GM18951 (cell line): ENCODE measurements around the gene PPIL4.

Experiments
- POLR2A ChIP-seq: IDR thresholded peaks from 4 replicates; pipeline ENCODE4 v1.6.1; 2011; ENCODE audit warnings: mild to moderate bottlenecking; ENCODE audit not compliant: insufficient read length, insufficient read depth; ENCODE audit errors: extremely low read depth
- in situ Hi-C: fragments of 300-500 bp; cut with MboI; formaldehyde crosslinking; loops from one replicate; pipeline ENCODE4 v1.12.0; 2022; ENCODE audit warnings: low sequenced_read_pairs, mixed read lengths, inconsistent platforms; ENCODE audit not compliant: unreplicated experiment

Gene PPIL4

DNA sequence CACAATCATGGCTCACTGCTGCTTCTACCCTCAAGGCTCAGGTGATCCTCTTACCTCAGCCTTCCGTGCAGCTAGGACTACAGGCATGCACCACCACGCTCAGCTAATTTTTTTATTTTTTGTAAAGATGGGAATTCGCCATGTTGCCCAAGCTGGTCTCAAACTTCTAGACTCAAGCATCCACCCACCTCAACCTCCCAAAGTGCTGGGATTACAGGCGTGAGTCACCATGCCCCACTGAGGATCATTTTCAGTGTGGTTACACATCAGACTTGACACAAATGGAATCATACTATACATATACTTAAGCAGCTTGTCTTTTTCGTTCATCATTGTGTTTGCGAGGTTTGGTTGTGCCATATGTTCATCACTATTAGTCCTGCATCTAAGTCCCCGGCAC lies 87.6 kb downstream of the PPIL4 start:
- in situ Hi-C loops: no loop called here
- TF ChIP-seq POLR2A: no peak

DNA sequence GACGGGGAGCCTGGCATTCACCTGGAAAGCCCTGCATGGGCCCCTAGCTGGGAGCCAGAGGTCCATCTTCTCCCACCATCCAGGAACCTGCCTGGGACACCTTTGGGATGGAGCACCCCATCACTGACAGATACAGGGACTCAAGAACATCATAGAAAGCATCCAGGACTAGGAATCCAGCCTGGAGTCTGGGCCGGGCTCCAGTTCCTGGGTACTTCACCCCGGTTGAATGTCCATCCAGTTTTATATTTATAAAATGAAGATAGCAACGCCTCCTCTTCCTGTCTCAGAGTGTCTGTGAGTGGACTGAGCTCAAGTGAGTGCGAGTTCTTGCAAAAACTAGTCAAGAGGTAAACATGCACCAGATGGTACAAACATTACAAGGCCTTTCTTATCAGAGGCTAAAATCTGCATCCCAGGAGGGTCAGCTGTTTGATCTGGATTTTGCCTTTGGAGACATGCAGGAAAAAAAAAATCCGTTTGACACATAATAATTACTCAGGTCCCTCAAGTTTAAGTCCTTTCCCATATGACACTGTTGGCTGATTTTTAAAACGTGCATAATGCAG lies 88.4 kb downstream of the PPIL4 start:
- no peak for TF ChIP-seq POLR2A
- in situ Hi-C loops: no loop called here

DNA sequence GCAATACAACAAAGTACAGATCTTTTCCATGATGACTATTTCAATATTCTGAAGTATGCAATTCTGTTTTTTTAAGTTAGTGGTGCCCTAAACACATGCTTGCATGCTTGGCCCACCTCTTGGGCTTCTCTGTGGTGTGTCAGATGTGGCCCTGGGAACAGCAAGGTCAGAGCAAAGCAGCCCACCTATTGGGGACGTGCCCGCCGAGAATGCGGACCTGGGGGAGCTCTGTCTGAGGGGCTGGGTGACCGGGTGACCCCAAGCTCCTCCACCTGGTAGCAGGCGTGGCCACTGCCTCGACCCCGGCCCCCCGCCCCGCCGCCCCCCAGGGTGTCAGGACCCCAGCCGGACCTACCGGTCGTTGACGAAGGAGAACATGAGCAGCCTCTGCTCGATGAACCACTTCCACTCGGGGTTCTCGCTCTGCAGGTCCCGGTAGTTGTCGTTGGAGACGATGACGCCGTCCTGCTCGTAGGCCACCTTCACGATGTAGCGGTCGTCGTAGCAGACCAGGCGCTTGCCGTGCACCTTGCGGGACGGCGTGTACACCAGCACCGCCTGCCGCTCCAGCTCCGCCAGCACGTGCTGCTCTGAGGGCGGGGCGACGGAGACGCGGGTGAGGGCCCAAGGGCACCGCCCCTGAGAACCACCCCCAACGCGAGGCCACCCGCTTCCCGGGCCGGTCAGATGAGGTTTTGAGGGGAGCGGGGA lies 89.4 kb downstream of the PPIL4 start:
- no peak for TF ChIP-seq POLR2A
- in situ Hi-C loops: no loop called here

DNA sequence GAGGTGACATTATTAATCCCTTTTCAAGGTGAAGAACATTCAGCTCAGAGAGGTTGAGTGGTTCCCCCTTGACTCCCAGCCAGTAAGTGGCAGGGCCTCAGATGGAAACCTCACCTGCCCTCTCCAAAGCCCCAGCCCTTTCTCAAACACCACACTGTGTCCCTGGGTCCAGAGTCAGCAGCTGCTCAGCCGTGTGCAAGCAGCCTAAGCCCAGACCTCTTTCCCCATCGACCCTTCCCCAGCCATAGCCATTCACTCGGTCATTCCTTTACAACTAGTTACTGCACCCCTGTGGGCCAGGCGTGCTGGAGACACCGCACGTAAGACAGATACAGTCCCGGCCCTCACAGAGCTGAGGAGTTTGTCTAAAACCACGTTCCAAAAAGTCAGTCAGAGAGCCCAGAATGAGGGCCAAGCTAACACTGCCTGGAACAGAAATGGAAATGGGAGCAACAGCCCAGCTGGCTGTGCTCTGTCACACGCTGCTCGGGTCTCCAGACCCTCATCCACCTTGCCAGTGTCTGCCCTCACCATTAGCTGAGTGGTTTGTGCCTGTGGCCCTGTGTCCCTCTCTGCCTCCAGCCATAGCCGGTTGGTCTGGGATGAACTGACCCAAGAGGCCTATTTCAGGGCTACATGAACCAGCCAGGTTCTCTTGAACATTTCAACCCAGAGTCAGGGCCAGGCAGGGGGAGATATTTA lies 90.7 kb downstream of the PPIL4 start:
- no peak for TF ChIP-seq POLR2A
- in situ Hi-C loops: no loop called here
